WTC11 (cell line): ENCODE data around the gene NLRP6. TPM values are rescaled to one million over a fixed set of nuclear protein-coding genes. Genes with fewer than 3 reads are reported as not detected.

Source experiments
- ATAC-seq: fragments of 200-7000 bp; cut with Tn5 transposase; 2 replicates; pipeline ENCODE4 v1.10.0; 2021; ENCODE audit warnings: mild to moderate bottlenecking, moderate library complexity
- CTCF ChIA-PET: fragments of 300-600 bp; sonication (Branson Sonifier 250); formaldehyde crosslinking; loops from one replicate; lab custom pipeline; 2021; ENCODE audit warnings: antibody characterized with exemption; lab: Charles Lee
- POLR2A ChIA-PET: fragments of 350-600 bp; sonication (Branson Sonifier 250); formaldehyde crosslinking; loops from one replicate; lab custom pipeline; 2021; ENCODE audit warnings: antibody characterized with exemption; lab: Charles Lee
- DNase-seq: peaks from one replicate; pipeline ENCODE4 v3.0.0; 2021; ENCODE audit warnings: low spot score
- H3K27ac Mint-ChIP-seq: 2 replicates; pipeline ENCODE4 v1.8.0; 2021; ENCODE audit warnings: mixed read lengths
- H3K27me3 Mint-ChIP-seq: 2 replicates; pipeline ENCODE4 v1.8.0; 2021; ENCODE audit warnings: low read depth, mild to moderate bottlenecking, moderate library complexity, mixed read lengths
- H3K36me3 Mint-ChIP-seq: 2 replicates; pipeline ENCODE4 v1.8.0; 2021; ENCODE audit warnings: mixed read lengths
- H3K4me1 Mint-ChIP-seq: 2 replicates; pipeline ENCODE4 v1.8.0; 2022; ENCODE audit warnings: mixed read lengths
- H3K4me3 Mint-ChIP-seq: 2 replicates; pipeline ENCODE4 v1.8.0; 2021; ENCODE audit warnings: mild to moderate bottlenecking, moderate library complexity, mixed read lengths
- H3K9me3 Mint-ChIP-seq: 2 replicates; pipeline ENCODE4 v1.8.0; 2021; ENCODE audit warnings: mixed read lengths
- ATF1 ChIP-seq: sonication (generic); formaldehyde crosslinking; IDR thresholded peaks from 2 replicates; pipeline ENCODE4 v1.8.1; 2023; ENCODE audit warnings: mild to moderate bottlenecking, moderate library complexity, missing genetic modification reagents
- CDX4 ChIP-seq: fragments of 250-450 bp; sonication (Bioruptor Pico); IDR thresholded peaks from 2 replicates; pipeline ENCODE4 v1.9.0; 2021; ENCODE audit warnings: moderate library complexity, mild to moderate bottlenecking, inconsistent platforms, borderline replicate concordance
- CREM ChIP-seq: sonication (generic); formaldehyde crosslinking; IDR thresholded peaks from 2 replicates; pipeline ENCODE4 v1.8.1; 2022; ENCODE audit warnings: mild to moderate bottlenecking, missing genetic modification reagents, moderate library complexity
- CTCF ChIP-seq: fragments of 200-600 bp; IDR thresholded peaks from 2 replicates; pipeline ENCODE4 v1.8.0; 2022; ENCODE audit warnings: antibody characterized with exemption
- ESRRA ChIP-seq: sonication (generic); formaldehyde crosslinking; IDR thresholded peaks from 2 replicates; pipeline ENCODE4 v1.8.1; 2022; ENCODE audit warnings: mild to moderate bottlenecking, missing genetic modification reagents, borderline replicate concordance
- ETV6 ChIP-seq: sonication (generic); formaldehyde crosslinking; IDR thresholded peaks from 2 replicates; pipeline ENCODE4 v1.8.1; 2022; ENCODE audit warnings: mild to moderate bottlenecking, missing genetic modification reagents
- FOXJ3 ChIP-seq: sonication (generic); formaldehyde crosslinking; IDR thresholded peaks from 2 replicates; pipeline ENCODE4 v1.9.0; 2021; ENCODE audit warnings: missing genetic modification reagents, mild to moderate bottlenecking, borderline replicate concordance
- HMGA2 ChIP-seq: fragments of 250-450 bp; sonication (Bioruptor Pico); IDR thresholded peaks from 2 replicates; pipeline ENCODE4 v1.4.0; 2021; ENCODE audit warnings: mild to moderate bottlenecking, moderate library complexity
- HMGXB4 ChIP-seq: sonication (generic); formaldehyde crosslinking; IDR thresholded peaks from 2 replicates; pipeline ENCODE4 v1.8.1; 2023; ENCODE audit warnings: mild to moderate bottlenecking, moderate library complexity, missing genetic modification reagents
- KAT7 ChIP-seq: sonication (generic); formaldehyde crosslinking; IDR thresholded peaks from 2 replicates; pipeline ENCODE4 v1.8.1; 2023; ENCODE audit warnings: missing genetic modification reagents, mild to moderate bottlenecking, borderline replicate concordance
- MAX ChIP-seq: sonication (generic); formaldehyde crosslinking; IDR thresholded peaks from 2 replicates; pipeline ENCODE4 v1.8.0; 2022; ENCODE audit warnings: mild to moderate bottlenecking, missing genetic modification reagents
- NFATC4 ChIP-seq: fragments of 250-450 bp; sonication (Bioruptor Pico); IDR thresholded peaks from 2 replicates; pipeline ENCODE4 v1.9.0; 2021; ENCODE audit warnings: mild to moderate bottlenecking
- NFYB ChIP-seq: sonication (generic); formaldehyde crosslinking; conservative IDR thresholded peaks from 2 replicates; pipeline ENCODE4 v1.8.0; 2022; ENCODE audit warnings: low read depth, missing genetic modification reagents
- NR3C1 ChIP-seq: sonication (generic); formaldehyde crosslinking; conservative IDR thresholded peaks from 2 replicates; pipeline ENCODE4 v1.8.1; 2023; ENCODE audit warnings: low read depth, mild to moderate bottlenecking, missing genetic modification reagents
- PREB ChIP-seq: sonication (generic); formaldehyde crosslinking; IDR thresholded peaks from 2 replicates; pipeline ENCODE4 v1.8.1; 2022; ENCODE audit warnings: mild to moderate bottlenecking, missing genetic modification reagents, moderate library complexity, borderline replicate concordance
- RELA ChIP-seq: sonication (generic); formaldehyde crosslinking; IDR thresholded peaks from 2 replicates; pipeline ENCODE4 v1.8.1; 2022; ENCODE audit warnings: missing genetic modification reagents, mild to moderate bottlenecking, borderline replicate concordance
- RORB ChIP-seq: fragments of 250-450 bp; sonication (Bioruptor Pico); IDR thresholded peaks from 2 replicates; pipeline ENCODE4 v1.9.0; 2021; ENCODE audit warnings: mild to moderate bottlenecking
- SMAD4 ChIP-seq: sonication (generic); formaldehyde crosslinking; IDR thresholded peaks from 2 replicates; pipeline ENCODE4 v1.8.0; 2022; ENCODE audit warnings: mild to moderate bottlenecking, missing genetic modification reagents
- TEAD1 ChIP-seq: sonication (generic); formaldehyde crosslinking; IDR thresholded peaks from 2 replicates; pipeline ENCODE4 v1.8.0; 2022; ENCODE audit warnings: mild to moderate bottlenecking, missing genetic modification reagents
- ZBTB21 ChIP-seq: sonication (generic); formaldehyde crosslinking; IDR thresholded peaks from 2 replicates; pipeline ENCODE4 v1.8.1; 2023; ENCODE audit warnings: mild to moderate bottlenecking, missing genetic modification reagents, borderline replicate concordance
- ZNF232 ChIP-seq: sonication (generic); formaldehyde crosslinking; IDR thresholded peaks from 2 replicates; pipeline ENCODE4 v1.8.0; 2022; ENCODE audit warnings: mild to moderate bottlenecking, missing genetic modification reagents
- ZNF263 ChIP-seq: sonication (generic); formaldehyde crosslinking; IDR thresholded peaks from 2 replicates; pipeline ENCODE4 v1.8.1; 2022; ENCODE audit warnings: low read depth, mild to moderate bottlenecking, moderate library complexity, missing genetic modification reagents
- ZNF416 ChIP-seq: fragments of 250-450 bp; sonication (Bioruptor Pico); IDR thresholded peaks from 2 replicates; pipeline ENCODE4 v1.9.0; 2021; ENCODE audit warnings: mild to moderate bottlenecking, inconsistent platforms
- ZNF425 ChIP-seq: fragments of 250-450 bp; sonication (Bioruptor Pico); conservative IDR thresholded peaks from 2 replicates; pipeline ENCODE4 v1.9.0; 2021; ENCODE audit warnings: mild to moderate bottlenecking
- total RNA-seq: library from RNA; stranded (reverse); gene quantifications from 3 replicates; pipeline ENCODE4 v1.2.3, GENCODE V29; 2021

Gene NLRP6
- total RNA-seq, 1 experiment from 2014 or later: 0.09 TPM

GRCh38 chr11:249062-249461 is 29.1 kb upstream of the NLRP6 start (continued):
- no peak for TF ChIP-seq ZNF425
- TF ChIP-seq ESRRA (CRISPR knock-in tag): no peak
- no peak for TF ChIP-seq PREB (CRISPR knock-in tag)
- no peak for TF ChIP-seq NFYB (CRISPR knock-in tag)
- no peak for TF ChIP-seq ETV6 (CRISPR knock-in tag)
- TF ChIP-seq KAT7 (CRISPR knock-in tag): no peak
- TF ChIP-seq TEAD1: no peak
- TF ChIP-seq HMGA2: no peak
- no peak for TF ChIP-seq ZNF416
- no peak for TF ChIP-seq CDX4 (CRISPR knock-in tag)

GRCh38 chr11:250274-250673 is 27.9 kb upstream of the NLRP6 start:
- Mint-ChIP-seq H3K4me1 (peaks cover 6% of the 10 kb centered on the region; the same call in 1 of the 2 replicates), H3K27me3 (no peaks in the 10 kb centered on the region), H3K27ac (peak overlapping the region; percentile 93), H3K4me3 (no peak overlapping the region), H3K9me3 (no peaks in the 10 kb centered on the region), H3K36me3 (peaks cover 73% of the 10 kb centered on the region)
- ATAC-seq (no peak), DNase-seq (no peak)
- TF ChIP-seq ZNF232 (CRISPR knock-in tag) (no peak), ATF1 (CRISPR knock-in tag) (no peak), ZNF263 (CRISPR knock-in tag) (no peak)
- CTCF ChIA-PET: interaction anchor here (0.6 to 4.5 kb wide), 62 partner anchors 9 to 304 kb away, joined by 3 to 96 read pairs (median 8); partner anchors contain the start of genes ANO9, BET1L, HRAS and IFITM2
- POLR2A ChIA-PET: interaction anchor here (1.1 to 1.9 kb wide), 5 partner anchors 39 to 105 kb away, joined by 3 to 9 read pairs (median 4); partner anchors contain the start of genes BET1L, IFITM2, PGGHG and RIC8A

GRCh38 chr11:250740-251299 is 27.4 kb upstream of the NLRP6 start:
- DNase-seq: peak; percentile 89
- Mint-ChIP-seq H3K4me1 (peaks cover 6% of the 10 kb centered on the region; the same call in 1 of the 2 replicates), H3K9me3 (no peaks in the 10 kb centered on the region), H3K27ac (peak overlapping the region; percentile 93; the same call in 1 of the 2 replicates), H3K4me3 (no peak overlapping the region), H3K36me3 (peaks cover 68% of the 10 kb centered on the region), H3K27me3 (no peaks in the 10 kb centered on the region)
- ATAC-seq: peak; percentile 98
- POLR2A ChIA-PET: interaction anchor here (0.7 to 1.9 kb wide), 6 partner anchors 17 to 105 kb away, joined by 3 to 9 read pairs (median 4); partner anchors contain the start of genes BET1L, IFITM2, PGGHG and RIC8A
- CTCF ChIA-PET: interaction anchor here (0.6 to 4.5 kb wide), 65 partner anchors 8 to 303 kb away, joined by 3 to 96 read pairs (median 7); partner anchors contain the start of genes ANO9, BET1L, HRAS and IFITM2
- TF ChIP-seq NR3C1 (CRISPR knock-in tag) (no peak), CTCF (peak; percentile 92), NFYB (CRISPR knock-in tag) (no peak), TEAD1 (no peak), HMGXB4 (CRISPR knock-in tag) (peak; percentile 36; the same call in 1 of the 2 replicates), SMAD4 (CRISPR knock-in tag) (no peak), RORB (CRISPR knock-in tag) (no peak), FOXJ3 (no peak), NFATC4 (CRISPR knock-in tag) (no peak), PREB (CRISPR knock-in tag) (no peak), RELA (CRISPR knock-in tag) (no peak), MAX (no peak), CREM (CRISPR knock-in tag) (no peak), ZBTB21 (CRISPR knock-in tag) (no peak)
